GM21381 (cell line): ENCODE results near the gene EPAS1.

Source experiments
- ATAC-seq: cut with Tn5 transposase; IDR thresholded peaks from one replicate; pipeline ENCODE4 v1.9.1; 2021; ENCODE audit warnings: mild to moderate bottlenecking, moderate library complexity; ENCODE audit not compliant: unreplicated experiment

EPAS1 gene

DNA sequence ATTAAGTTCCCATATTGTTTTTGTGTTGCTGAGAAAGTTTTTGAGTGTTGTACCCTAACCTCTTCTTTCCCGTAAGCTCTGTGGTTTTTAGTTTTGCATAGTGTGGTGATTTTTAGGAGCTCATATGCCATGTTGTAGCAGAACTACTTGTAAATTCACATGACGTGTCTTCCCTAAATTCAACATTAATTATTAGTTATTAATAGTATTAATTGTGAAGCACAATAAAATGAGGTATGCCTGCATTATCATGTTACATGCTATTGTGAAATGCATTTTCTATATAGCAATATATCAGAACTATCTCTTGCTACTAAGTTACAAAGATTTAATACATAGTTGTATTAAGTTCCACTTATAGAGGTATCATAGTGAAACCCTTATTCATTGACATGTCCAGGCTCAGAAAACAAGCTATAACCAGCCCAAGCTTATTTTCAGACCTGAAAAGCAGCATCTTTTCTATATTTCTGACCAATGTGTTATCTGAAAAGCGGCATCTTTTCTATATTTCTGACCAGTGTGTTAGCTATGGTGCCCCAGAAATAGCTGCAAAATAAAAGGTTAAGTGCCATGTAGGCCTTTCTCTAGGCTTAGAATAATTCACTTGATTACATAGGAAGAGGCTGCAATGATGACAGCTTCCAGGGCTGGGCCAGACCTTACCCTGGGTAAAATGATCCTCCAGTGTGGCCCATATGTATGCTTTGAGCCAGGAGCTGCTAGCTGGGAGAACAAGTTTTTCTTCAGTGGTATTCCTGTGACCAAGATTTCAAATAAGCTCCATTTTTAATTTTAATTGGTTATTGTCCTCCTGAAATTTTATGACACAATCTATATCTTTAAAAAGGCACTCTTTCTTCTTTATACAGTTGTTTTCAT lies 21.6 kb downstream of the EPAS1 start:
- ATAC-seq: no peak

DNA sequence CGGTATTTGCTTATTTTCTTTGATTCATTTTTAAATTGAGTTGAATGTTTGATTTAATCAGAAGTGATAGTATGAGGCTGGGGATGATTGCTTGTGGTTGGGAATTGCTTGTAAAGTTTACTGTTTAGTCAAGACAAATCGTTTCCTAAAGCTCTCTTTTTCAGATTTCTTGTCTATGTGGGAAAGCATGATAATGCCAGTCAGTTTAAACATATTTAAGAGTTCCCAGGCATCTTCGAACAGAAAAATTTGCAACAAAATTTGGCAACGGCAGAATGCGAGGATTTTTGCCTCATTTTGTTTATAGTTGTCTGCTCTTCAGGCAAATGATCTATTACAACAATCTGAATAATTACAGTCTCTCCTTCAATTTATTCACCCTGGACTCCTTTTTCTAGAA lies 22.5 kb downstream of the EPAS1 start:
- ATAC-seq: no peak

- no peak for ATAC-seq
These were observed 22.9 kb downstream of the EPAS1 start for GRCh38 chr2:46320141-46320567.

DNA sequence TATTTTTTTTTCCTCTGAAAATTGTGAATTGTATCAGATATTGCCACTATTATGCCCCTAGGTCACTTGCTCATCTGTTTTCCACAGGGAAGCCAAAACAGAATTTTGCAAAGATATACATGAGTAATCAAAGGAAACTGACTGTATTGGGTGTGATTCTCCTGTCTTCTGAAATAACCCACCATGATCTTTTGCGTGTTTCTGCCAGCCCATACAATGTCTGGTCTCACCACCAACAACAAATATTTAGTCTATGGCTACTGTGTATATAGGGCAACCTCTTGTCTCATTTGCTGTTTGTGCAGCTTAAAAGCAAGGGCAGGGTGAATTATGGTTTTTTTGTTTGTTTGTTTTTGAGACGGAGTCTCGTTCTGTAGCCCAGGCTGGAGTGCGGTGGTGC lies 26.5 kb downstream of the EPAS1 start:
- ATAC-seq: no peak

DNA sequence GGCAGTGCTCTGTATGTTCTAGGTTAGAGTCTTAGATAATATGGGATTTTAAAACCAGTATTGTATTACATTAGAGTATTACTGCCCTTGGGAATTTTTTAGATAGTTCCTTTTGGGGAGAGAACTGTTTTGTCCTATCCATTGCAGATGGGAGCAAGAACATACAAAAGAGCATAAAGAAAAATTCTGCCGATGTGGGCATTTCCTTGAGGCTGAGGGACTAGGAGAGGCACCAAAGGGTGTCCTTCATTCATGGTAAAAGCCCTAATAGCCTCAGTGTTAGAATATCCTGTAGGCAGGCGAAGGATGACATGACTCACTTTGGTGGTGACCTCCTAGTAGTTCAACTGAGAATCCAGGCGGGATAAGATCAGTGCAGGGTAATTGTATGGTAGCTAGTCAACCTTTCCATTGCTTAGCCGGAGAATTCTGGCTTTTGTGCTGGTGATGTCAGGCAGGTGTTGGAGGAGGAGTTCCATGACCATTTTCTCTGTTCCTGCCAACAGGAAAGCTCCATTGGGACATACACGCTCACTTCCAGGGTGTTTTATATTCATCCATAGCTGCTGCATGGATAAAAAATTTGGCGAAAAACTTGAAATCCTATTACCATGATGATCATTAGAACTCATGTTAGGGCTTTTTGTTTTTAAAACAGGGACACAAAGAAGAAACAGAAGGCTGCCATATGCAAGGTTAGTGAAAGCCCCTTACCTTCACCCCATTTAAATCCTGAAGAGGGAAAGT lies 28.1 kb downstream of the EPAS1 start:
- no peak for ATAC-seq

GRCh38 chr2:46326231-46326980 lies 29.2 kb downstream of the EPAS1 start:
- ATAC-seq: no peak

DNA sequence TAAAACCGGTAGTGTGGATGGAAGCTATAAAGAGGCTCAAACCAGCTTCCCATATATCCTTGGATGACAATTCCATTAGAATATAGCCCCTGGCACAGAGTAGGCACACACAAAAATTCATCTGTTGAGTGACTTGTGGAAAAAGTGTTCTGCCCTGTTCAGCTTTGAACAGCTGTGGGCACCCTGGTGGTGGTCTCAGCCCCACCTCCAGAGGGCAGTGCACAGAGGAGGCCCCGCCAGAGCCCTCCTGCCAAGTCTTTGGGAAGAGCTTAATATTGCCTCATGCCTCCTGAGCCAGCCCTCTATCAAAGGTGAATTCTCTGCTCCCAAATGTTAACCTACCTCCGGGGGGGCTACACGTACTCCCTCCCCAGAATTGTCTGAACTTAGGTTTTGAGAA lies 30.4 kb downstream of the EPAS1 start:
- ATAC-seq: no peak

DNA sequence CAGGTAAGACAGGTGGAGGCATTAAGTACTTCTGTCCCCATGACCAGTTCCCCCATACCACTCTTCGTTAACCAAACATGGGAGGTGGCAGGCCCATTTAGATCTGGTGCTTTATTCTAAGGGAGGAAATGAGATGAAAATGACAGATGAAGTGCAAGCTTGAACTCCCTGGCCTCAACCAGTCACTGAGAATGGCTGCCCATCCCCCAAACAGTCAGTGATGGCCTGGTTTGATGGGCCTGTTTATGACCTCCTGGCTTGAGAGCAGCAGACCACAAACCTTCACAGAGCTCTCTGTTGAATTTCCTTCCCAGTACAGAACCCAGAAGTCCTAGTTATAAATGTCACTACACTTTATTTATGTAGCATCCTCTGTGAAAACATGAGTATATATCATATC lies 31.1 kb downstream of the EPAS1 start:
- ATAC-seq: no peak

GRCh38 chr2:46328829-46329228 lies 31.6 kb downstream of the EPAS1 start:
- no peak for ATAC-seq

GRCh38 chr2:46329340-46329739 lies 32.1 kb downstream of the EPAS1 start:
- no peak for ATAC-seq

- no peak for ATAC-seq
These were observed 32.9 kb downstream of the EPAS1 start for GRCh38 chr2:46329803-46330775.

DNA sequence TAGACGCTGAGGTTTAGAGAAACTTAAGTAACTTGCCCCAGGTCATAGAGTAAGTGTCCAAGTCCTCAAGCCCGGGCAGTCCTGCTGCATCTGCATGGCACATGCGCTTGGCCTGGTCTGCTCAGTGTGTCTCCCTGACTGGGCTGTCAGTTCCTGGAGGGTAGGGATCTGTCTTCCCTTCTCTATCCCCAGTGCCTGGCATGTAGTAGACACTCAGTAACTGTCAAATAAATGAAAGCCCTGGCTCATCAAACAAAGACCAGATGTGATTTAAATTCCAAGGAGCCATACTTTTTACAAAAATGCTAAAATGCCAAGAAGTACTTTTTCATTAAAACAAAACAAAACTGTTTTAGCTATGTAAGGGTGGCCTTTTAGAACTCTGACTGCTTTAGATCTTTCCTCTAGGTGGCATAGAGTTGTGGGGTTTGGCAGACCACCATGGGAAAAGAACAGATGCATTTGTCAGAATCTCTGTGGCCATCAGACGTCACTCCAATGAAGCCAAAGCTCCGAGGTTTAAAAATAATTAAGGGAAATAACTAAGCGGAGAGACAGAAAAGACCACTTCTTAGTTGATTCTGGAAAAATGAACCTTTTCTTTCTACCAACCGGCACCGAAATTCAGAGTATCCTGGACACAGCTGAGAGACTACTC lies 34.0 kb downstream of the EPAS1 start:
- no peak for ATAC-seq

DNA sequence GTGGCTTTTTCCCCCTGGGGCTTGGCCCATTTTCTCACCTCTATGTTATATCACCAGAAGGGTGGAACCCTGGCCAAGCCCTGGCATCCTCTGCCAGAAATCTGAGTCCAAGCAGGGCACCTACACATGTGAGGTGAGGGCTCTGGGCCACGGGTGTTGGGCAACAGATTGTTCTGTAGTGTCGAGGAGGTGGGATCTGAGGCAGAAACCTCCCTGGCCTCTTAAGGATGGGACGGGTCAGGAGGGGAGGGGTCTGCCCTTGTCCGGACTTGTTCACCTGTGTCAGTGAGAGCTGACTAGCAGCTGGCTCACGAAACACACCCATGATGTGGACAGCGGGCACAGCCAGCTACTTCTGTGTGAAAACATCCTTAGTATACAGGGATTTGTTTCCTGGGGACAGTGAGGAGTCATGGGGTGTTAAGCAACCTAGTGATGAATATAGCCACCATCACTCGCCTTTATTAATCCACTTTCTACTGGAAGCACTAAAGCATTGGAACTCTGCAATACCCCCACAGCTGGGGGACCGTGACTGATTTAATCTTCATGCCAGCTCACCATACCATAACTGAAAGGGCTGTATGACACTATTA lies 35.6 kb downstream of the EPAS1 start:
- ATAC-seq: no peak

DNA sequence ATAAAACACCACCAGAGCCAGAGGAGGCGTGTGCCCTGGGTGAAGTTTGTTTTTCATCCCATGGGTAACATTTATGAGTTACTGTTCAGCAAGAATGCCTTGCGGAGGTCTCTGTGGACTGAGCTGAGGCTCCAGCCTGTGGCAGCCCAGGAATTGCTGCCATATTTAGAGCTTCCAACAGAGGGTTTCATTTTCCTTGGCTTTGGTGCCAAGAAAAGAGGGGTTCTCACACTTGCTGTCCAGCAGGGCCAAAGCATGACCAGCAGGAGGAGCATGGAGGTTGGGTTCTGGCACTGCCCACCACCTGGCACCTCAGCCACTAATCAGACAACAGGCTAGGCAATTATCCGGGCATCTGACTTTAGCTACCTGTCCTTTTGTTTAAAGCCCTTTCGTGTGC lies 36.7 kb downstream of the EPAS1 start:
- no peak for ATAC-seq

DNA sequence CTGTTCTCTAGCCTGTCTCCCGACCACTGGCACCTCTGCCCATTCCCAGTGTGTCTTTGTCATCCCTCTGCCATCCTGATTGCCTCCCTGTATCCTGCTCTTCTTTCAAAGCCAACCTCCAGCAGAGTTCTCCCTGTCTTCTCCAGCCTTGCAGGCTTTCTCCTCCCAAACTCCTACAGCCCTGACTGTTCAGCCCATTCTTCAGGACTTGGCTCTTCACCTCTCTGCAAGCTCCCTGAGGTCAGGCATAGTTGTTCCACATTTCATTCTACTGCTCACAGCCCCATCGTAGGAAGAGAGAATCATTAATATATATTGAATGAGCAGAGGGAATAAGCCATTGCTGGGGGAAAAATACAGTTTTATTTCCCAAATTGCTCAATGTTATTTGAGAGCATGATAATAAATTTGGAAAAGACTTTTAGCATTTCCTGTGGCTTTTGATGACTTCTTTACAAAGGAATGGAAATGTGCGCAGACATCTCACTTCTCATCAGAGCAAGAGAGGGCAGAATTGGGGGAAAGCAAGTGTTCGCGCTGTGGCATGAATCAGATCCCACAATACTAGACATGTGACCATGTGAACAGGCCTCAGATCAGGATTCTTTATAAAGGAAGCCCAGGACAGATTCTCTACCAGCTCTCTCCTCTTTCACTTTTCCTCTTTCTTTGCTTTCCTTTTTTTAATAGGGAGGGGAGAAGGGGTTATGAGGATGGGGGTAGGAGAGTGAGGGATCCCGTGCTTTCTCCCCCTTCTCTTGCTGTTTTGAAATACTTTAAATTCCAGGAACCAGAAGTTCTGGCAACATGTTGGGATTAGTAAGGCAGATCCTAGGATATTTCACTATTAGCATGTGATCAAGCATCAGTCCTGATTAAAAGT lies 37.4 kb downstream of the EPAS1 start:
- no peak for ATAC-seq

- ATAC-seq: no peak
These were observed 38.4 kb downstream of the EPAS1 start for GRCh38 chr2:46335391-46336282.

DNA sequence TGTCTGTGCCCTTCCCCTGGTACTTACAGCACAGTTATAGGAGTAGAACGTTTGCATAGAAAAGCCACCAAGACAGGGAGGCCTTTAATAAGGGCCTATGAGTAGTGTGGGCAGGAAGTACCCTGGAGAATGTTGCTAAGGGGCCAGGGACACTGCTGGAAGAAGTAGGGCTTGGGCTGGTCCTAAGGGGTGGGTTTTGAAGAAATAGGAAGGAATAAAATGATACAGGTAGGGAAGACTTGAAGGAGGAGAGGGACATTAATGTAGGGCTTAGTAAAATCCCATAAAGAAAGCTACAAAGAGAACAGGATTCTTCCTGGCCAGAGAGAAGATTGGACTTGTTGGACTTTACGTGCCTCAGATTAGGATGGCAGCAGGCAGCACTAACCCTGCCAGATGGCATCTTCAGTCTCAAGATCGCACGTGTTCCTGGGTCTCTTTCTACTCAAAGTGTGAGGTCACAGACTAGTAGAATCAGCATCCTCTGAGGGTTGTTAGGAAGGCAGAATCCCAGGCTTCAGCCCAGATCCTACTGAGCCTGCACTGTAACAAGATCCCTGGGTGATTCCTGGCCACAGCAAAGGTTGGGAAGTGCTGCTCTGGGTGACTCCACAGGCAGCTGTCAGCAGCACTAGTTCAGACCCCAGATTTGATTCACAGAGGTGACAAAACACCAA lies 39.2 kb downstream of the EPAS1 start:
- ATAC-seq: no peak
